Ovary (tissue), 9 donors: ENCODE data around the gene NCK1. TPM values are rescaled to one million over a fixed set of nuclear protein-coding genes. Genes with fewer than 3 reads are reported as not detected.

Source experiments
- DNase-seq, 5 donors: peaks; one replicate each; pipeline ENCODE4 v3.0.0-alpha.2; 2019 to 2020
- H3K27ac ChIP-seq, 2 donors: fragments of 200-600 bp; one replicate each; pipeline versions ENCODE4 v1.5.1 to v1.8.0; 2019 to 2022
- H3K27me3 ChIP-seq: fragments of 200-600 bp; one replicate; pipeline ENCODE4 v1.8.0; 2022
- H3K36me3 ChIP-seq: fragments of 200-600 bp; sonication (generic); one replicate; pipeline ENCODE4 v1.5.1; 2019
- H3K4me1 ChIP-seq: one replicate; pipeline ENCODE4 v1.8.1; 2013; ENCODE audit warnings: mild to moderate bottlenecking, moderate library complexity; ENCODE audit not compliant: insufficient read depth
- H3K4me3 ChIP-seq: fragments of 200-600 bp; sonication (generic); one replicate; pipeline ENCODE4 v1.5.1; 2017
- H3K9me3 ChIP-seq, 2 donors: fragments of 200-600 bp in 1 of 2; sonication (generic) in 1 of 2; one replicate each; pipeline versions ENCODE4 v1.5.1 to v1.8.1; 2013 to 2019; ENCODE audit warnings: mild to moderate bottlenecking in 1 of 2, moderate library complexity in 1 of 2
- EP300 ChIP-seq: sonication (generic); formaldehyde crosslinking; IDR thresholded peaks from one replicate; pipeline ENCODE4 v1.6.1; 2017; ENCODE audit warnings: antibody characterized with exemption
- POLR2A ChIP-seq: fragments of 450-650 bp; IDR thresholded peaks from one replicate; pipeline ENCODE4 v1.6.1; 2017; ENCODE audit warnings: antibody characterized with exemption, mild to moderate bottlenecking, moderate library complexity
- WGBS, 3 donors: extraction: QIAGEN DNeasy Blood & Tissue Kit in 1 of 3; methylation state at CpG; one replicate each; pipeline versions ENCODE4 v1.1.5 to v1.1.7; 2013 to 2017; 5-methylcytosine and 5-hydroxymethylcytosine counted together
- intact Hi-C, 4 donors: fragments of 100-400 bp; cut with DNase I; formaldehyde crosslinking; loops; one replicate each; pipeline versions ENCODE4 v1.11.0 to v1.15.1; 2022 to 2023
- polyA plus RNA-seq, 2 donors: library from polyadenylated mRNA; stranded (reverse); fragments of 200-250 nt in 1 of 2; fragments of 350-450 nt in 1 of 2; fragmentation: Illumina TruSeq in 1 of 2; extraction: RNeasy Lipid Tissue Mini Kit (QIAGEN cat#74804) in 1 of 2; gene quantifications; one replicate each; pipeline ENCODE4 v1.2.3, GENCODE V29; 2013 to 2014
- total RNA-seq, 7 donors: library from RNA; depleted of rRNA in 2 of 7; stranded (reverse); fragments of >200 nt in 2 of 7; fragmentation: NEBNext Ultra II Directional in 3 of 7; extraction: Animal tissue kit (Norgen Biotek cat#: 25700) in 3 of 7; gene quantifications; one replicate each; pipeline versions ENCODE4 v1.1.0 to v1.2.4, GENCODE V29; 2016 to 2023
- TF ChIP-seq, protein P1 (sequence below), 3 donors: fragments of 450-650 bp in 2 of 3; fragments of 200-600 bp in 1 of 3; IDR thresholded peaks; one replicate each; pipeline versions ENCODE4 v1.5.1 to v1.8.0; 2016 to 2022; ENCODE audit warnings: antibody characterized with exemption in 3 of 3, mild to moderate bottlenecking in 1 of 3
- donor health status: DM: no; HTN: no; CAD: no; lungs with moderate emphysema.
- donor health status: DM: no; HTN: no; CAD: no.
- donor health status: Bipolar disorder and iron deficiency.
- donor health status: DM: yes; HTN: yes; CAD: no.
- donor health status: DM: no; HTN: no; CAD: no.
- donor health status: DM: yes; HTN: yes; CAD: no.

NCK1 gene
- total and polyA plus RNA-seq, 9 donors, result 27.6 to 49.4 (median 36.0) TPM

DNA sequence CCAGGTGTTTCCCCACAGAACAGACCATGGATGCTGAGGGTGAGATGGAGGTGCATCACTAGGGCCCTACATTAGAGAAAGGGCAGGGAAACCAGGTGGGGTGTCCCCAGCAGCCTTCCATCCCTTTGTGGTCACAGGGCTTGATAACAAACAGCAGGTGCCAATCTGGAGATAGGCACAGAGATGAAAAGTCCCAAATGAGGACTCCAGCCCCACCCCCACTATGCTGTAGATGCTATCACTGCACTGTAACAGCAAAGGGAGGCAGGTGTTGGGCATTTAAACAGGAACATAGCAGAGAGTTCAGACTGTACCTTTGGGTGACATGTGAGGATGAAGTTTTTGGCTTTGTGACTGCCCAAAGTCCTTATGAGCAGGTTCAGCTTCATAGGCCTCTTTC is 117.2 kb downstream of the NCK1 start:
- no peaks in the 10 kb centered on the region for H3K27me3 ChIP-seq
- intact Hi-C loops, result no loop called here
- H3K27ac ChIP-seq, result no peak overlapping the region
- no peaks in the 10 kb centered on the region for H3K9me3 ChIP-seq
- DNase-seq, result no peak
- TF ChIP-seq, protein P1, sequence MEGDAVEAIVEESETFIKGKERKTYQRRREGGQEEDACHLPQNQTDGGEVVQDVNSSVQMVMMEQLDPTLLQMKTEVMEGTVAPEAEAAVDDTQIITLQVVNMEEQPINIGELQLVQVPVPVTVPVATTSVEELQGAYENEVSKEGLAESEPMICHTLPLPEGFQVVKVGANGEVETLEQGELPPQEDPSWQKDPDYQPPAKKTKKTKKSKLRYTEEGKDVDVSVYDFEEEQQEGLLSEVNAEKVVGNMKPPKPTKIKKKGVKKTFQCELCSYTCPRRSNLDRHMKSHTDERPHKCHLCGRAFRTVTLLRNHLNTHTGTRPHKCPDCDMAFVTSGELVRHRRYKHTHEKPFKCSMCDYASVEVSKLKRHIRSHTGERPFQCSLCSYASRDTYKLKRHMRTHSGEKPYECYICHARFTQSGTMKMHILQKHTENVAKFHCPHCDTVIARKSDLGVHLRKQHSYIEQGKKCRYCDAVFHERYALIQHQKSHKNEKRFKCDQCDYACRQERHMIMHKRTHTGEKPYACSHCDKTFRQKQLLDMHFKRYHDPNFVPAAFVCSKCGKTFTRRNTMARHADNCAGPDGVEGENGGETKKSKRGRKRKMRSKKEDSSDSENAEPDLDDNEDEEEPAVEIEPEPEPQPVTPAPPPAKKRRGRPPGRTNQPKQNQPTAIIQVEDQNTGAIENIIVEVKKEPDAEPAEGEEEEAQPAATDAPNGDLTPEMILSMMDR (IDR thresholded peaks at IDR 0.05), result no peak
- TF ChIP-seq EP300 (no peak), POLR2A (no peak)
- no peaks in the 10 kb centered on the region for H3K36me3 ChIP-seq
- H3K4me3 ChIP-seq, result no peak overlapping the region
- no peaks in the 10 kb centered on the region for H3K4me1 ChIP-seq

DNA sequence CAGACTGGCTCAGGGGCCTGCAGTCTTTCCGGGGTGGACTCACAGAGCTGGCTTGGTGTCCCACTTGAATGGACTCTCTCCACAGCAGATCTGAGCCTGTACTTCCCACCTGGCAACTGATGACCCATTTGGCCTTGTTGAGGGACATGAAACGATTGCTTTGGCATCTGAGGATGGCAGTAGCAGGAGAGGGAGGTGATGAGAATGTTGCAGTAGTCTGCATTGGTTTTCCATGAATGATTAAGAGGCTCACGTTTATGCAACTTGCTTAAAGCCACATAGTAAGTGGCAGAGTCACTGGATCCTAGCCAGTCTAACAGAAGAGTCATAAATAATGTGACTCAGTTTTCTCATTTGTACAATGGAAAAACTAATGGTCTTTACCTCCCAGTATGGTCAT is 117.7 kb downstream of the NCK1 start:
- H3K36me3 ChIP-seq, result no peaks in the 10 kb centered on the region
- no peaks in the 10 kb centered on the region for H3K27me3 ChIP-seq
- no peak for DNase-seq
- no peak overlapping the region for H3K4me3 ChIP-seq
- no peaks in the 10 kb centered on the region for H3K4me1 ChIP-seq
- TF ChIP-seq, protein P1 (IDR thresholded peaks at IDR 0.05), result no peak
- TF ChIP-seq EP300, result no peak
- no peak for TF ChIP-seq POLR2A
- intact Hi-C loops, result no loop called here
- no peak overlapping the region for H3K27ac ChIP-seq
- 73 to 83% (median 73%) methylated on average over 3 of the region's 3 CpGs for WGBS, 3 donors
- no peaks in the 10 kb centered on the region for H3K9me3 ChIP-seq

DNA sequence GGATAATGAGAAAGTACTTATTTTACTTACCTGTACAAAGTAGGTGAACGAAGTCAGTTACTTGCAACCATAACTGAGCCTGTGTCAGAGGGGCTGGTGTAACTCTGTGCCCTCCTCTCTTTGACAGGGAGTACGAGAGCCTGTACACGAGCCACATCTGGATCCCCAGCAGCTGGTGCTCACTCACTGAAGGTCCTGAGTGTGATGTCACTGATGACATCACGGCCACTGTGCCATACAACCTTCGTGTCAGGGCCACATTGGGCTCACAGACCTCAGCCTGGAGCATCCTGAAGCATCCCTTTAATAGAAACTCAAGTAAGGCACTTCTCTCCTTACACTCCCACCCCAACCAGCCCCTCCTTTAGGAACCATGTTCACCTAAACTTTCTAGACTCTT is 120.0 kb downstream of the NCK1 start:
- H3K36me3 ChIP-seq, result no peaks in the 10 kb centered on the region
- no peaks in the 10 kb centered on the region for H3K4me1 ChIP-seq
- no peak for DNase-seq
- H3K27ac ChIP-seq, result no peak overlapping the region
- no peaks in the 10 kb centered on the region for H3K27me3 ChIP-seq
- H3K4me3 ChIP-seq, result no peak overlapping the region
- TF ChIP-seq, protein P1 (IDR thresholded peaks at IDR 0.05), result no peak
- TF ChIP-seq EP300 (no peak), POLR2A (no peak)
- 82 to 89% (median 83%) methylated on average over 5 of the region's 5 CpGs for WGBS, 3 donors
- no peaks in the 10 kb centered on the region for H3K9me3 ChIP-seq
- intact Hi-C loops, result no loop called here

DNA sequence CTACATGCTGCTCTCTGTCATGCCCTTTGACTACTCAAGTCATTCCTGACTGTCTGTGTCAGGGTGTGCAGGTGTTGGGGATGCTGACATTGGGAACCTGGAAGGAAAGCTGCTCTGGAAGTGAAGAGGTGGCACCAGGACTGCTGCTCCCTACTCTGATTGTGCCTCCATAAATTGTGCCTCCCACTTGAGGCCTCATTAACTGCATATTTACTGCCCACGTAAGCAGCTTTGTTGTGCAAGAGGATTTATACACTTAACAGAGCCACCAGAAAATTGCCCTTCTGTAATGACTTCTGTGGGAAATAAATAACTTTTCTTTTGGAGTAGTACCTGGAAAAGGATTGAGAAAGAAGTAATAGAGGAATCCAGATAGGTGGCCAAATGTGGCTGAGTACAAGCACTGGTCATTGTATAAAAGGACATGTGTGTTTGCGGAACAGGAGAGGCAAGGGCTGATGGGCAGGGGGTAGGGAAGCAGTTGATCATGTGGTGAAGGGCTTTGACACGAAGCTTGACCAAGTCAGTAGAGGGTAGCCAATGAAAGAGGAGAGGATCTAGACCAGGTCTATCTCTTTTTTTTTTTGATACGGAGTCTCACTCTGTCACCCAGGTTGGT is 120.6 kb downstream of the NCK1 start:
- Histone ChIP-seq H3K27me3 (no peaks in the 10 kb centered on the region), H3K36me3 (no peaks in the 10 kb centered on the region), H3K9me3 (no peaks in the 10 kb centered on the region), H3K4me1 (no peaks in the 10 kb centered on the region), H3K27ac (no peak overlapping the region), H3K4me3 (no peak overlapping the region)
- DNase-seq, result no peak
- no peak for TF ChIP-seq EP300
- TF ChIP-seq POLR2A, result no peak
- TF ChIP-seq, protein P1 (IDR thresholded peaks at IDR 0.05), result no peak
- 85 to 94% (median 93%) methylated on average over 4 of the region's 4 CpGs for WGBS, 3 donors
- intact Hi-C loops, result no loop called here
